T-helper 1 cell treated with Interleukin-12 subunit alpha and Interleukin-12 subunit beta and Interleukin-4 antibody, amounts not matched to agents 30 μg/mL and 1 μg/mL, for 36 hours (primary cell): Measurements from ENCODE around the gene RYR1.

Source experiments
- H3K27ac Mint-ChIP-seq: one replicate; pipeline ENCODE4 v1.8.0; 2021; ENCODE audit warnings: mild to moderate bottlenecking, mixed read lengths
- H3K27me3 Mint-ChIP-seq: one replicate; pipeline ENCODE4 v1.8.0; 2021; ENCODE audit warnings: low read depth, mixed read lengths
- H3K36me3 Mint-ChIP-seq: one replicate; pipeline ENCODE4 v1.8.0; 2021; ENCODE audit warnings: low read depth, mixed read lengths
- H3K4me1 Mint-ChIP-seq: one replicate; pipeline ENCODE4 v1.8.0; 2021; ENCODE audit warnings: low read depth, mixed read lengths
- H3K4me3 Mint-ChIP-seq: one replicate; pipeline ENCODE4 v1.8.0; 2021; ENCODE audit warnings: mild to moderate bottlenecking, moderate library complexity, mixed read lengths
- H3K9me3 Mint-ChIP-seq: one replicate; pipeline ENCODE4 v1.8.0; 2021; ENCODE audit warnings: mixed read lengths

RYR1 gene

DNA sequence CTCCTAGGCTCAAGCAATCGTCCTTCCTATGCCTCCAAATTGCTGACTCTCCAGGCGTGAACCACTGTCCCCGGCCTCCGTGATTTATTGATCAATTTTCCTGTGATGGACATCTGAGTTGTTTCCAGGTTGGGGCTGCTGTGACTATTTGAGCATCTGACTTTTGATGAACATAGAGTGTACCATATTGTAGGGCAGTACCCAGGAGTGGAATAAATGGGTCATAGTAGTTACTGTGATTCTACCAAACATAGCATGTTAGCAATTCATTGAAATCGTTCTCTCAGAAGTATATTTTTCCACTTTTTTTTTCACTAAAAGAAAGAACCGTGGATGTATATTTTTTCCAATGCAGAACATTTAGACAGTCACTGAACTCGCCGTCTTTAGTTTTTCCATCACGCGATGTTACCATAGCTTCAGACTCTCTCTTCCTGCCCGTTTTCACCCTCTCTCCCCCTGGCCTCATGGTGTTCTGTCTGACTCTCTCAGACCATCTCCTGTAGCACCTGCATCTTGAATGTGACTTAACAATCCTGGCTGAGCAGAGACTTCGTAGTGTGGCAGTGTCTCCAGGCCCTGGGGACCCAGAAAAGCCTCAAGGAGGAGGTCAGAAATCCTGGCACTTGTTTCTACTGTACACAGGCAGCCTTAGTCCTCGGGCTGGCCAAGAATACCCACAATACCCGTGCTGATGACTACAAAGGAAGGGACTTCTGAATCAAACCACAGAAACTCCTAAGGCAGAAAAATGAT lies 4.3 kb upstream of the RYR1 start:
- Mint-ChIP-seq H3K4me1 (peaks cover 28% of the 10 kb centered on the region), H3K9me3 (no peaks in the 10 kb centered on the region), H3K27ac (peak overlapping the region; percentile 58), H3K27me3 (peaks cover 5% of the 10 kb centered on the region), H3K36me3 (no peaks in the 10 kb centered on the region), H3K4me3 (peak overlapping the region; percentile 15)

DNA sequence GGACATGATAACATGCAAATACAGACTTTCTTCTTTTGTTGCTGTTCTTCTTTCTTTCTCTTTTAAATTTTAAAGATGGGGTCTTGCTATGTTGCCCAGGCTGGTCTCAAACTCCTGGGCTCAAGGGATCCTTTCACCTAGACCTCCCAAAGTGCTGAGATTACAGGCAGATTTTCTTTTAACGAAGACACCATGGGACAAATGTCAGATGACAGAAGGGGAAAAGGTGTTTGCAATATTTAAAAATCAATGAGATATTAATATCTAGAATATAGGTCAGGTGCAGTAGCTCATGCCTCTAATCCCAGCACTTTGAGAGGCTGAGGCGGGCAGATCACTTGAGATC lies 3.7 kb upstream of the RYR1 start:
- H3K27ac Mint-ChIP-seq: no peak overlapping the region

DNA sequence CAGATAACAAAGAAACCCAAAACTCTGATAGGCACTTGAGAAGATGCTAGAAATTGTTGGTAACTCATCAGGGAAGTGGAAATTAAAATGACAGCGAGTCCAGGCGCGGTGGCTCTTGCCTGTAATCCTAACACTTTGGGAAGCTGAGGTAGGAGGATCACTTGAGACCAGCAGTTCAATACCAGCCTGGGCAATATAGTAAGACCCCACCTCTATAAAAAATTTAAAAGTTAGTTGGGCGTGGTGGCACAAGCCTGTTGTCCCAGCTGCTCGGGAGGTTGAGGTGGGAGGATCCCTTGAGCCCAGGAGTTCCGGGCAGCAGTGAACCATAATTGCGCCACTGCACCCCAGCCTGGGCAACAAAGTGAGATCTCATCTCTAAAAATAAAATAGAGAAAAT lies 2.6 kb upstream of the RYR1 start:
- Mint-ChIP-seq H3K4me3 (no peak overlapping the region), H3K36me3 (no peaks in the 10 kb centered on the region), H3K27me3 (peaks cover 8% of the 10 kb centered on the region), H3K9me3 (no peaks in the 10 kb centered on the region), H3K27ac (no peak overlapping the region), H3K4me1 (peaks cover 28% of the 10 kb centered on the region)

More for the DNA sequence above, 3.7 kb upstream of the RYR1 start:
- Mint-ChIP-seq H3K4me1 (peaks cover 30% of the 10 kb centered on the region), H3K27me3 (peaks cover 8% of the 10 kb centered on the region), H3K36me3 (no peaks in the 10 kb centered on the region), H3K4me3 (no peak overlapping the region), H3K9me3 (no peaks in the 10 kb centered on the region)

DNA sequence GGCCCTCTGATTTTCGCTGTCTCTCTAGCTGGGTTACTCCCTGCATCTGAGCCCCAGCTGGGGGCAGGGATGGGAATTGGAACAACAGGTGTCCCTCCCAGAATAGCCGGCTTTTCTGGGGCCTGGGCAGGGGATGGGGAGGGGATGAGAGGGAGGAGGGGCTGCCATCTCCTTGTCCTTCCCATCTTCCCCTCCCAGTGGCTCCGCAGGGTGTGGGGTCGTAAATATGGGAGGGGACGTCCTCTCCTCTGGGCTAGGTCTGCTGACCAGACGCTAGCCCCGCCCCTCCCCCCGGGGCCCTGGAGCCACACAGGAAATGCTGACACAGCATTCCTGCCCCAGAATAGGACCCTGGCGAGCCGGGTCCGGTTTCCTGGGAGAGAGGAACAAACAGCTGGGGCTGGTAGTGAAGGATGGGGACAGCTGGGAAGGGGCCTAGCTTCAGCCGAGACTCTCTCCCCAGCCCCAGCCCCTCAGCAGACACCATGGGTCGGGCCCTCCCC lies 1.1 kb downstream of the RYR1 start:
- H3K27ac Mint-ChIP-seq: no peak overlapping the region
- no peaks in the 10 kb centered on the region for H3K36me3 Mint-ChIP-seq
- peaks cover 5% of the 10 kb centered on the region for H3K27me3 Mint-ChIP-seq
- peak overlapping the region; percentile 63 for H3K4me3 Mint-ChIP-seq
- H3K4me1 Mint-ChIP-seq: peaks cover 8% of the 10 kb centered on the region
- H3K9me3 Mint-ChIP-seq: no peaks in the 10 kb centered on the region

DNA sequence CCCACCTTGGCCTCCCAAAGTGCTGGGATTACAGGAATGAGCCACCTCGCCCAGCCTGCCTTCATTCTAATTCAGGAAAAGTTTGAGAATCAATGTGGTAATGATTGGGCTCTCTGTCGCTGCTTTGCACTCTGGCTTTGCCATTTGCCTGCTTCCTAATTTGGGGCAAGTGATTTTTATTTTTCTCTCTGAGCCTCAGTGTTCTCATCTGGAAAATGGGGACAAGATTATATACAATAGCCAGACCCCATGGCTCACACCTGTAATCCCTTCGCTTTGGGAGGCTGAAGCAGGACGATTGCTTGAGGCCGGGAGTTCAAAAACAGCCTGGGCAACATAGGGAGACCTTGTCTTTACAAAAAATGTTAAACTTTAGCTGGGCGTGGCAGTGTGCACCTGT lies 3.8 kb downstream of the RYR1 start:
- H3K4me1 Mint-ChIP-seq: peaks cover 9% of the 10 kb centered on the region
- no peaks in the 10 kb centered on the region for H3K36me3 Mint-ChIP-seq
- no peak overlapping the region for H3K27ac Mint-ChIP-seq
- H3K9me3 Mint-ChIP-seq: no peaks in the 10 kb centered on the region
- no peak overlapping the region for H3K4me3 Mint-ChIP-seq
- H3K27me3 Mint-ChIP-seq: peaks cover 5% of the 10 kb centered on the region

DNA sequence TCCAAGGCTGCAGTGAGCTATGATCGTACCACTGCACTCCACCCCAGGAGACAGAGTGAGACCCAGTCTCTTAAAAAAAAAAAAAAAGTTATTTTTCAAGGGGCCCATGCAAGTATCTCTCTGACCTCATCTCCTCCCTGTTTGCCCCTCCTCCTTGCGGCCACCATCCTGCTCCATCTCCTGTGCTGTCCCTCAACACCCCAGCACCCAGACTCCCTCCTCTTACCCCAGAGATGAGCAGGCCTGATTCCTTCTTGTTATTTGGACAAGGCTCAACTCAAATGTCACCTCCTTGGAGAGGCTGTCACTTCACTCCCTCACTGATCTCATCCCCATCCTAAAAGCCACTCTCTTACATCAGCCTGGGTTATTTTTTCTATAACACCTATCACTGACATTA lies 4.4 kb downstream of the RYR1 start:
- Mint-ChIP-seq H3K4me3 (no peak overlapping the region), H3K9me3 (no peaks in the 10 kb centered on the region), H3K27me3 (peaks cover 5% of the 10 kb centered on the region), H3K4me1 (peaks cover 9% of the 10 kb centered on the region), H3K27ac (no peak overlapping the region), H3K36me3 (no peaks in the 10 kb centered on the region)

DNA sequence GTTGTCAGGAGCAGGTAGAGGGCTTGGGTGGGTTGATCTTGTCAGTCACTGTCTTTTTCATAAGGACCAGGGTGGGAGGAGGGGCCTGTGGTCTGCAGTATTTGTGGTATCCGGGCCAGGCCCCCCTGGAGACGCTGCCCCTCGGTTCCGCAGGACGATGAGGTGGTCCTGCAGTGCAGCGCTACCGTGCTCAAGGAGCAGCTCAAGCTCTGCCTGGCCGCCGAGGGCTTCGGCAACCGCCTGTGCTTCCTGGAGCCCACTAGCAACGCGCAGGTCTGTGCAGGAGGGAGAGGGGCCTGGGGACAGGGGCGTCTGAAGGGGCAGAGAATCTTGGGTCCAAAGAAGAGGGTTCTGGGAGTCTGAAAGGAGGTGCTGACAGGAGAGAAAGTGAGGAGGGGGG lies 7.1 kb downstream of the RYR1 start:
- Mint-ChIP-seq H3K27me3 (no peaks in the 10 kb centered on the region), H3K36me3 (no peaks in the 10 kb centered on the region), H3K4me1 (peaks cover 3% of the 10 kb centered on the region), H3K9me3 (no peaks in the 10 kb centered on the region), H3K4me3 (no peak overlapping the region), H3K27ac (no peak overlapping the region)

DNA sequence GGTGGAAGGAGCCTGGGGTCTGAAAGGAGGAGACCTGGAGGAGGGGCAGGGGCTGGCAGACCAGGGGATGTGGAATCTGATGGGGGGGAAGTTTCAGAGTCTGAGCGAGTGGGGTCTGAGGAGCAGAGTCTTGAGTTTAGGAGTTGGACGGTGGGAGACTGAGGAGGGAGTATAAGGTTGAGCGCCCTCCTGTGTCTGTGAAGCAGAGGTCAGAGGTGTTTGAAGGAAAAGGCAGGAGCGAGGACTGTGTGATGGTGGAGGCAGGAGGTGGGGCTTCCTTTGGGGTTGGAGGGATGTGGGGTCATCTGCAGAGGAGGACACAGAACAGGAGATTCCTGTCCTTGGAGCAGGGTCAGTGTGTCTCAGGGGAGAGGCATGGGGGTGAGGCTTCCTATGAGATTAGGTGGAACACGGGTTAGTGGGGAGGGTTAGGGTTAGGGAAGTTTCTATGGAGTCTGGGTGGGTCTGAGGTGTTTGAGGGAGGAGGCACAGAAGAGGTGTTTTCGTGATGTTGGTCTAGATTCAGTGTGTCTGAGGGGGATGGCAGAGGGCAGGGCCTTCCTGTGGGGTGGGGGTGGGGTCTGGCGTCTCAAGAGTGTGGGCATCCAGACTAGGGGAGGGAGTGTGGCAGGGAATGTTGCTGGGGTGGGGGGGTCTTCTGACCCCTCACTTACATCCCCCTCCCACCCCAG lies 8.3 kb downstream of the RYR1 start:
- H3K27ac Mint-ChIP-seq: peak overlapping the region; percentile 36
- H3K9me3 Mint-ChIP-seq: no peaks in the 10 kb centered on the region
- peaks cover 7% of the 10 kb centered on the region for H3K4me1 Mint-ChIP-seq
- H3K4me3 Mint-ChIP-seq: no peak overlapping the region
- H3K36me3 Mint-ChIP-seq: no peaks in the 10 kb centered on the region
- H3K27me3 Mint-ChIP-seq: no peaks in the 10 kb centered on the region

DNA sequence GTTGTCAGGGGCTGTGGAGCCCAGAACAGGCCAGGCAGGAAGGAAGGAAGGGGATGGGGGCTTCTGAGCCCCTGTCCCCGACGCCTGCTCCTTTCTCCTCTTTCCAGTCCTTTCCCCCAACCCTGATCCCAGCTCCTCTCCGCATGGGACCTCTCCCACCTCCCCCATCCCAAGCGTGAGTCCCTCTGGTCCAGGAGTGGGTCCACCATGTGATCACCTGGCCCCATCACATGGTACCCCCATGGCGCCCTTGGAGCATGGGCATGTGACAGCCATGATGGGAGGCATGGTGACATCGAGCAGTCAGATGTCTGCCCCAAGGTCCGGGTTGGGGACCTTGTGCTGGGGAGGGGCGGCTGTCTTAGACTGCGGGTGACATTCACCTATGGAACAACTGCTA lies 9.2 kb downstream of the RYR1 start:
- no peaks in the 10 kb centered on the region for H3K9me3 Mint-ChIP-seq
- H3K4me3 Mint-ChIP-seq: no peak overlapping the region
- H3K4me1 Mint-ChIP-seq: peaks cover 7% of the 10 kb centered on the region
- no peaks in the 10 kb centered on the region for H3K36me3 Mint-ChIP-seq
- H3K27ac Mint-ChIP-seq: no peak overlapping the region
- no peaks in the 10 kb centered on the region for H3K27me3 Mint-ChIP-seq

DNA sequence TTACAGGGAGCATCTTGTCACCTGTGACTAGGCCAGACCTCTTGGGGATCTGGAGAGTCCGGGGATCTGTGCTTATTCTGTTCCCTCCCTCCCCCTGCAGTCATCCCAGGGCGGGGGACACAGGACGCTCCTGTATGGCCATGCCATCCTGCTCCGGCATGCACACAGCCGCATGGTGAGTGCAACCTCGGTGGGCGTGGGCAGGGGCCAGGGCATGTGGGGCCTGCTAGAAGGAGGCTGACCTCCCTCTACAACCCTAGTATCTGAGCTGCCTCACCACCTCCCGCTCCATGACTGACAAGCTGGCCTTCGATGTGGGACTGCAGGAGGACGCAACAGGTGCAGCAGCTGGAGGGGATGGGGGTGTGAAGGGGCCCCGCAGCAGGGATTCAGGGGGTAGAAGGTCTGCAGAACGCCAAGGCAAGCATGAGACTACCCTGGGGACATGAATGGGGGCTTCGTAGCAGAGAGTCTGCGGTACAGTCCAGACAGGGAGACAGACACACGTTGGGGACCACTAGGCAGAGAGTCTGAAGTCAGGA lies 10.0 kb downstream of the RYR1 start:
- Mint-ChIP-seq H3K9me3 (no peaks in the 10 kb centered on the region), H3K4me1 (peaks cover 7% of the 10 kb centered on the region), H3K27me3 (no peaks in the 10 kb centered on the region), H3K4me3 (no peak overlapping the region), H3K27ac (no peak overlapping the region), H3K36me3 (no peaks in the 10 kb centered on the region)

DNA sequence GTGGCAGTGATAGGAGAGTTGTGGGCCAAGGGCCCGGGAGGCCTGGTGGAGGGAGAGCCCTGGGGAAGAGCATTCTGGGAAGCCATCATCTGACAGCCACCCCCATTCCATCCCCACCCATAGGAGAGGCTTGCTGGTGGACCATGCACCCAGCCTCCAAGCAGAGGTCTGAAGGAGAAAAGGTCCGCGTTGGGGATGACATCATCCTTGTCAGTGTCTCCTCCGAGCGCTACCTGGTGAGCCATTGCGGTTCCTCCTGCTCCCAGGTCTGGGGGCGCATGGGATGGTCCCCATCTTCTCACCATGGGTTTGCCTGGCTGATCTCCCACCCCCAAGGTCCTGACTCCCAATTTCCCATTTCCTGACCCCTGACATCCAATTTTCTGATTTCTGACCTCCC lies 10.5 kb downstream of the RYR1 start:
- Mint-ChIP-seq H3K36me3 (no peaks in the 10 kb centered on the region), H3K9me3 (no peaks in the 10 kb centered on the region), H3K27ac (no peak overlapping the region), H3K4me3 (no peak overlapping the region), H3K27me3 (no peaks in the 10 kb centered on the region), H3K4me1 (peaks cover 7% of the 10 kb centered on the region)

DNA sequence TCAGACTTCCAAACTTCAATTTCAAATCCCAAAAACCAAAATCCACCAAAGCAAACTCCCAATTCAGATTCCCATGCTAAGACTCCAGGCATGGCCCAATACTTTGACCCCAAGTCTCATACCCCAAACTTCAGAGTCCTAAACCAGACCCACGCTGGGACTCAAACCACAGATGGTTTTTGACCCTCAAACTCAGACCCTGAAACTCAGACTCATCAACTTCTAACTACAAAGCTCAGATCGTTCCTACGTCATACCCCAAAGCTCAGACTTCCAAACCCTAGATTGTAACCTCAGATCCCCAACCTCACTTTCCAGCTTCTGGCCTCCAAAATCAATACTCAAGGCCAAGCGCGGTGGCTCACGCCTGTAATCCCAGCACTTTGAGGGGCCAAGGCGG lies 11.9 kb downstream of the RYR1 start:
- no peak overlapping the region for H3K27ac Mint-ChIP-seq
- no peaks in the 10 kb centered on the region for H3K9me3 Mint-ChIP-seq
- H3K4me1 Mint-ChIP-seq: peaks cover 7% of the 10 kb centered on the region
- no peak overlapping the region for H3K4me3 Mint-ChIP-seq
- H3K36me3 Mint-ChIP-seq: no peaks in the 10 kb centered on the region
- no peaks in the 10 kb centered on the region for H3K27me3 Mint-ChIP-seq

DNA sequence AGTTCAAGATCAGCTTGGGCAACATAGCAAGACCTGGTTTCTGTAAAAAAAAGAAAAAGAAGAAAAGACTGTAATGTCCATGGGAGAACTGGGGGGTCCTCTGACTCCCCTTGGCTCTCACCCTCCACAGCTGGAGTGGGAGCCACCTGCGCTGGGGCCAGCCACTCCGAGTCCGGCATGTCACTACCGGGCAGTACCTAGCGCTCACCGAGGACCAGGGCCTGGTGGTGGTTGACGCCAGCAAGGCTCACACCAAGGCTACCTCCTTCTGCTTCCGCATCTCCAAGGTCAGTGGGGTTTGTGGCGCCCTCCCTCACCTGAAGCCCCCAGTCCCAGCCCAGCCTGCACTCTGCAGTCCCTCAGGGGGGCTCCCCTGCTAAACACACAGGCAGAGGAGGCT lies 14.7 kb downstream of the RYR1 start:
- Mint-ChIP-seq H3K27ac (no peak overlapping the region), H3K36me3 (no peaks in the 10 kb centered on the region), H3K4me1 (peaks cover 3% of the 10 kb centered on the region), H3K27me3 (no peaks in the 10 kb centered on the region), H3K4me3 (no peak overlapping the region), H3K9me3 (no peaks in the 10 kb centered on the region)

DNA sequence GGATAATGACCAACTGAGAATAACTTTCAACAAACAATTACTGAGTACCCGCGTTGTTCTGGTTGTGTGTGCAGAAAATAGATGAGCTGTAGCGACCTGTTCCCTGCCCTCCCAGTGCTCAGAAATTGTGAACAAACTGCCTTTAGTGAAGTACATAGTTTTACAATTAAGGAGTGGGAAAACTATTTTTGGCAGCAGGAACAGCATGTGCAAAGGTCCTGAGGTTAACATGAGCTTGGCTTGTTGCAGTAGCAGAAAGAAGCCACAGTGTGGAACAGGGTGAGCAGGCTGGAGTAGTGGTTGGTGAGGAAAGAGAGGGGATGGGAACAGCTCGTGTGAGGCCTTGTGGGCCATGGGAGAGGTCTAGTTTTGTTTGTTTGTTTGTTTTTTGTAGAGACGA lies 16.0 kb downstream of the RYR1 start:
- Mint-ChIP-seq H3K27ac (no peak overlapping the region), H3K27me3 (no peaks in the 10 kb centered on the region), H3K4me3 (no peak overlapping the region), H3K36me3 (no peaks in the 10 kb centered on the region), H3K4me1 (peaks cover 6% of the 10 kb centered on the region), H3K9me3 (no peaks in the 10 kb centered on the region)

DNA sequence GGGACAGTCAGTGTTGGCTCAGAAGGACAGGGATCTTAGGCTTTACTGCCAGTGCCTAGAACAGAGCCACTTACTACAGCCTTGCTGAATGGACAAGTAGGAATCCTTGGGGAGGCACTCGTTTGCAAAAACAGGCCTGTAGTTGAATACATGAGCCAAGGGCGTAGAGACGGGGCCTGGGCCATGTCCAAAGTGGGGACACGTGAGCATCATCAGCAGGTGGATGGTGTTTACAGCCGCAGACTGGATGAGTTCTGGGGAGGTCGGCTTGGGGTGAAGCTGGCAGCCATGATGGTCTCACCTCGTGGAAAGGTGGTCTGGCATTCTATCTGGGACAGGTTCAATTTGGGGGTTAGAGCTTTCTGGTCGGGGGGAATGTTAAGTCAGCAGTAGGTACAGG lies 17.5 kb downstream of the RYR1 start:
- H3K27me3 Mint-ChIP-seq: no peaks in the 10 kb centered on the region
- H3K4me3 Mint-ChIP-seq: no peak overlapping the region
- no peak overlapping the region for H3K27ac Mint-ChIP-seq
- H3K9me3 Mint-ChIP-seq: no peaks in the 10 kb centered on the region
- no peaks in the 10 kb centered on the region for H3K36me3 Mint-ChIP-seq
- H3K4me1 Mint-ChIP-seq: peaks cover 4% of the 10 kb centered on the region
